Esophagus muscularis mucosa (tissue), 4 donors: Measurements from ENCODE around the gene NFATC3.

Experiments
- EP300 ChIP-seq: sonication (generic); formaldehyde crosslinking; IDR thresholded peaks from one replicate; pipeline ENCODE4 v1.6.1; 2017; ENCODE audit warnings: antibody characterized with exemption
- POLR2AphosphoS5 ChIP-seq, 2 donors: sonication (generic); formaldehyde crosslinking; IDR thresholded peaks; one replicate each; pipeline ENCODE4 v1.6.1; 2017; ENCODE audit warnings: antibody characterized with exemption in 2 of 2
- TF ChIP-seq, protein P1 (sequence below), 3 experiments: fragments of 200-600 bp in 2 of 3; fragments of 450-650 bp in 1 of 3; sonication (generic) in 2 of 3; IDR thresholded peaks; one replicate each; pipeline ENCODE4 v1.5.1; 2017 to 2019; ENCODE audit warnings: antibody characterized with exemption in 3 of 3, mild to moderate bottlenecking in 2 of 3, moderate library complexity in 1 of 3

DNA sequence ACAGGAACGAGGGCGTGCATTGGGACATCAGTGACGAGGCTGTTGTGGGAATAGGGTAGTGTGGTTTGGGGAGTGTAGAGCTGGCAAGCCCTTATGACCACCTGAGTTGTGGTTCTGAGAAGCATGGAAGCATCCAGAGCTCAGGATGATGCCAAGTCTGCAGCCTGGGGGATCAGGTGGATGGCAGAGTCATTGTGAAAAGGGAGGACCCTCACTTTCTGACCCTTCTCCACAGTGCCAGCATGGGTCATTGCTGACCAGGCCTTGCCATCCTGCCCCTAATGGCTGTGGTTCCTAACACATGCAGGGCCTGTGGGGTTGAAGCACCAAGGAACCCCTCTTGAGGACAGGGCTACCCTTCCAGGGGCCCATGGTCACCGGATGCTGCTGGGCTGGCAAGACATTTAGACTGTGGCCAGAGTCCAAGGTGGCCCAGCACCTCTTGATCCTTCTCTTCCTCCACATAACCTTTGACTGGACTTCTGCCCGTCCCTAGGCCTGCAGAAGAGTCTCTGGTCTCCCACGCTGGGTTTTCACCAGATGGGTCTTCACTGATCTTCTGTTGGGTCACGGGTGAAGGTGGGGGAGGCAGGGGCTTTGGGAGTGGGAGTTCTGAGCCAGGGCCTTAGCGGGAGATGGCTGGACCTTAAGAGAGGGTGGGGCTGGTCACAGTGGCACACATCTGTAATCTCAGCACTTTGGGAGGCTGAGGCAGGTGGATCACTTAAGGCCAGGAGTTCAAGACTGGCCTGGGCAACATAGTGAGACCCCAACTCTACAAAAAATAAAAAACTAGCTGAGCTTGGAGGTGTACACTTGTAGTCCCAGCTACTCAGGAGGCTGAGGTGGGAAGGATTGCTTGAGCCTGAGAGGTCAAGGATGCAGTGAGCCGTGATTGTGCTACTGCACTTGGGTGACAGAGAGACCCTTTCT, 158.0 kb downstream of the NFATC3 start:
- TF ChIP-seq, protein P1, sequence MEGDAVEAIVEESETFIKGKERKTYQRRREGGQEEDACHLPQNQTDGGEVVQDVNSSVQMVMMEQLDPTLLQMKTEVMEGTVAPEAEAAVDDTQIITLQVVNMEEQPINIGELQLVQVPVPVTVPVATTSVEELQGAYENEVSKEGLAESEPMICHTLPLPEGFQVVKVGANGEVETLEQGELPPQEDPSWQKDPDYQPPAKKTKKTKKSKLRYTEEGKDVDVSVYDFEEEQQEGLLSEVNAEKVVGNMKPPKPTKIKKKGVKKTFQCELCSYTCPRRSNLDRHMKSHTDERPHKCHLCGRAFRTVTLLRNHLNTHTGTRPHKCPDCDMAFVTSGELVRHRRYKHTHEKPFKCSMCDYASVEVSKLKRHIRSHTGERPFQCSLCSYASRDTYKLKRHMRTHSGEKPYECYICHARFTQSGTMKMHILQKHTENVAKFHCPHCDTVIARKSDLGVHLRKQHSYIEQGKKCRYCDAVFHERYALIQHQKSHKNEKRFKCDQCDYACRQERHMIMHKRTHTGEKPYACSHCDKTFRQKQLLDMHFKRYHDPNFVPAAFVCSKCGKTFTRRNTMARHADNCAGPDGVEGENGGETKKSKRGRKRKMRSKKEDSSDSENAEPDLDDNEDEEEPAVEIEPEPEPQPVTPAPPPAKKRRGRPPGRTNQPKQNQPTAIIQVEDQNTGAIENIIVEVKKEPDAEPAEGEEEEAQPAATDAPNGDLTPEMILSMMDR (IDR thresholded peaks at IDR 0.05) = no peak
- TF ChIP-seq POLR2AphosphoS5 (IDR thresholded peaks at IDR 0.05) = no peak
- no peak for TF ChIP-seq EP300
